NCI-H146 (cell line): ENCODE results near the gene CFAP61.

Experiments
- DNase-seq: peaks from one replicate; lab custom pipeline; 2025; lab: John Stamatoyannopoulos, UW

The CFAP61 gene

GRCh38 chr20:20167698-20168097 is 115.4 kb downstream of the CFAP61 start:
- DNase-seq = no peak

GRCh38 chr20:20173254-20173653 is 120.9 kb downstream of the CFAP61 start:
- DNase-seq = no peak

- peak; percentile 21 for DNase-seq
Measured at GRCh38 chr20:20174089-20174835, 121.9 kb downstream of the CFAP61 start.

DNA sequence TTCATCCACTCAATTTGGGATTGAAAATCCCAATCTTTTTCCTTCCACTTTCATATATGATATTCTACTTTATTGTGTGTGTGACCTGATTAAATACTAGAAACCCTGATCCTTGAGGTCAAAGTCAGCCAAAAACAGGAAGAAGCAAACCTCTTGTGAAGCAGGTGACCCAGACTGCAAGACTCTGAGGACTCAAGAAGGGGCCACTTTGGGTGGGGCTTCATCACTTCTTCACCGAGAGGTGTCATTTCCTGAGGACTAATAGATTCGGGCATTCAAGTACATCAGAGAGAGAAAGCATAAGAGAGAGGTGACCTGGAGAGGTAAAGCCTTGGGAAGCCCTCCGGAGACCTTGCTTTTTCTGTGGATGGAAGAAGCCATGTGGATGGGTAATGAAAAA is 129.0 kb downstream of the CFAP61 start:
- no peak for DNase-seq

DNA sequence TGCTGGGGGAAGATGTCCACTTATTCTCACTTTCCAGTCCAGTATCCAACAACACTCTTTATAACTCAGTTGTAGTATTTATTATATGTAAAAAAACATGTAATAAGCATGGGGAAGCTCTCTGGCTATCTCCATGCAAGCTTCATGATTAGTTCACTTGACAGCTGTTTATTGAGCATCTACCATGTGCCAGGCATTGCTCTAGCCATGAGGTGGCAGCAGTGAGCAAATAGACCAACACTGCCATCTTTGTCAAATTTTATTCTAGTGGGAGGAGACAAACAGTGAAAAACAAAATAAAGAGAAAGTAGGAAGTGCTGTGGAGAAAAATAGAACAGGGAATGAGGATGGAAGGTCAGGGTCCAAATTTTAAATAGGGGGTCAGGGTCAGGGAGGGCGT is 131.8 kb downstream of the CFAP61 start:
- peak; percentile 20 for DNase-seq

- DNase-seq = peak; percentile 39
Measured at GRCh38 chr20:20184706-20185105, 132.4 kb downstream of the CFAP61 start.

GRCh38 chr20:20188647-20189046 is 136.3 kb downstream of the CFAP61 start:
- no peak for DNase-seq

DNA sequence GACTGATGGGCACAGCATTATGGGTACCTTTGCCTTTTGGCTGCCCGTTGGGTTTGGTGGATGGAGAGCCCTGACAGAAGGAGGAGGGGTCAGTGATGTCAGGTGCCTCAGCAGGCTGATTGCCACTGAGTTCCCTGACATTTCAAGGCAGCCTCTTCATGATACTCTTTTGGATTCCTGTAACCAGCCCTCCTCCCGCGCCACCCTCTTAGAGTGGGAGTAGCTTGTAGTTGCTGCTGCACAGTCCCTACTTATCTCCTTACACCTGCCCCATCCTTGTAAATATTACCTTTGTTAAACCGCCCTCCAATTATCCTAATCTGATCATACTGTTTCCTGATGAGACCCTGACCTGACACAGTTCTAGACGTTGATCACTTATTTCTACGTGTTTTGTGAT is 140.0 kb downstream of the CFAP61 start:
- peak; percentile 99 for DNase-seq

- no peak for DNase-seq
Measured at GRCh38 chr20:20195021-20195705, 142.8 kb downstream of the CFAP61 start.

DNA sequence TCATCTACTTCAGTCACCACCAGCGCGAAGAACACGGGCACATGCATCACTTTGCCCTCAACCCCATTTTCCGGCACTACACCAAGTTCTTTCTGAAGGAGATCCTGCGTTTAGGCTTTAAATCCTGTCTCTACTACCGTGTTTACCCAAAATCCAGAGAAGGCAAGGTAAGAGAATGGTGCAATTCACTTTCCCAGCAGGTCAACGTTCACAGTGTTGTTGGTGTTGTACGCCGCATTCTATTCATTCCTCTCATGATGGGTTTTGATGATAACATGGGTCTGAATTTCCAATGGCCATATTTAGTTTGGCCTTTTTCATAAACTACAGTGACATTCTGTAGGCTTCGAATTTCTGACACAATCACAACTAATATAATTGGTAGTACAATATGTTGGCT is 144.3 kb downstream of the CFAP61 start:
- DNase-seq = no peak

DNA sequence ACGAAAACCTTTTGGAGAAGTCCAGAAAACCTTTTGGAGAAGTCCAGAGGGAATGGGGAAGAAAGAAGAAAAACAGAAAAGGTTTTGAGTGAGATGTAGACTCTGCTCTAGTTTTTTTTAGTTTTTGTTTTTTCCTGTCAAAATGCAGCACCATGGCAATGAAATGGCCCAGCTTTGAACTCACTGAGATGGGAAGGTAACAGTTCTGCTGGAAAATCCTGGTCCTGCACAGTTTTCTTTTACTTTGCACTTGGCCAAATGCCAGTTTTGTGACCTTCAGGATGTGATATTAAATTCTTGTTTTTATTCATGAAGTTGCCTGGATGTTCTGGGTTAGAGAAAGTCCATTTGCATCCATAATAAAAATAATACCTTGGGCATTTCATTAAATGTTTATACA is 145.7 kb downstream of the CFAP61 start:
- no peak for DNase-seq

DNA sequence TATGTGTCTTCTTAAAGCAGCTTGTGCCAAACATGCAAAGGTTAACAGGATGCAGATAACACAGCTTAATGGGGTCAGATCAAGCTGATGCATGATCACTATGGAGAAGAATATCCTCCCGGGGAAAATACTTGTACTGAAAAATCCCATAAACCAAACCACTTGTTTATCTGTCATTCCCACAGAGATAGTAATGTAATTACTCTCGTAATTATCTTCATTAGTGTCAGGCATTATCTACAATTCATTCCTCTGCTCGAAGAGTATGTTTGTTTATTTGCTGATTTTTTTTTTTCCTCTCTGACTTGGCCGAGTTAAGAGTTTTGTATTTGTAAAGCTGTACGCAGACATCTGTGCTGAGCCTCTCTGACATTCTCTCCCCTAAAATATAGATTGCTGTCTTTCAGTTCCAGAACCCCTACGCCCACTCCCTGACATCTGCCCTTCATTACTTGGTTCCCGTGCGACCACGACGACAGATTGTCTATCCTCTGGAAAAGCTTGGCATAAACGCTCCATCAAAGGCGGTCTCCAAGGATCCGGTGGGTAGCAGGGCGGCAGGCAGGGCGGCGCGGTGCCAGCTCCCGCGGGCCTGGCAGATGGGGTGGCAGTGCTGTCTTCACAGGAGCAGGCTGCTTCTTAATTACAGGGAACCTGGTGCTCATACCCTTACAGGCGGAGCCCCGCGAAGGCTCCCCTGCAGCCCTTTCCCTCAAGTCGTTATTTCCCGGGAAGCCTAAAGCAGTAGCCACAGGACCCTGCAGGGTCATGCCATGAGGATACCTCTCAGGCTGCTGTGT is 147.2 kb downstream of the CFAP61 start:
- peak; percentile 53 for DNase-seq

DNA sequence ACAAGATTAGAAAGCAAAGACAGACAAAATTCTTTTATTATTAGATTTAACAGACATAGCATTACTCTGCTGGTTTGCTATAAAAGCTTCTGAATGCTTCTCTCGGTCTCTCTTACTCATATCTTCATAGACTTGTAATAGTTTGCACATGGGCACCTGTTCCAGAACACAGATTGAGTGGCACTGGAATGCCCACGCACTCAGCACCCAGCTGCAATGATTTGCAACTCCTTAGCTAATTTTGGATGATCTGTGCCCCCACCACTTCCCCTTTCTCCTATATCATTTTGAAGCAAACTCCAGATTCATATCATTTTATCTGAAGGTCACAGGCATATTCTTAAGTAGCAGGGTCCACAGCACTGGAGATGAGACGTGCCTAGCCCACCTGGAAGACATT is 148.8 kb downstream of the CFAP61 start:
- DNase-seq = no peak

DNA sequence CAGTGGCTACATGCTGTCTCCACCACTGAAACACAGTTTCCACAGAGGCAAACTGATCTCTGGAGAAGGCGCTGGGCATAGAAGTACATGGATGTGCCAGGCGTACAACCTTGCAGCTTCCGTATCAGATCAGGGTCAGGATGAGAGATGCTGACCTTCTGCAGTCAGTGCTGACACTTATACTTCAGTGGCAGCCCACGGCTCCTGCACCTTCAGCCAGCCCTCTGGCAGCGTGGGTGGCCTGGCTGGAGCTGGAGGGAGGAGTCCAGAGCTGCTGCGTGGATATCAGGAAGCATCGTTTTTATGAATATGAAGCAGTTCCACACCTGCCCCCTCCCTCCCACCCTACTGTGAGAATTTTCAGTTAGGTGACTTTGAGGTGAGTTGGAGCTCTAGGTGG is 149.3 kb downstream of the CFAP61 start:
- peak; percentile 32 for DNase-seq

GRCh38 chr20:20202768-20203167 is 150.4 kb downstream of the CFAP61 start:
- DNase-seq = no peak

GRCh38 chr20:20203784-20204183 is 151.5 kb downstream of the CFAP61 start:
- DNase-seq = no peak

DNA sequence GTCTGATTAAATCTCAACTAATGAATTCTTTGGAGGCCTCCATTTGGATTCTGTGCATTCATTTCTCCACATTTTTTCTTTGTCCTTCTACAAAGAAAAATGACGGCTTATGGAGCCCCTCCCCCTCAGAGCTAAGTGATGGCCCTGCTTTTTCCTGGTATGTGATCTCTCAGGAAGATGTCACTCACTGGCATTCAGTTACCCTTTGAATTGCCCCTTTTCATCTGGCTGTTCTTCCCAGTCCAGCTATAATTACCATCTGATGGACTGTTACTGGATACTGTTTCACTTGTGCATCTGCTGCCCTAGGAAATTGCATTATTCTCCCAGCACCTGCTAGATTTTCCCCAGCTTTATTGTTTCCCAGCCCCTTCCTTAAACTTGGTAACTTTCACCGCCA is 151.9 kb downstream of the CFAP61 start:
- peak; percentile 97 for DNase-seq

DNA sequence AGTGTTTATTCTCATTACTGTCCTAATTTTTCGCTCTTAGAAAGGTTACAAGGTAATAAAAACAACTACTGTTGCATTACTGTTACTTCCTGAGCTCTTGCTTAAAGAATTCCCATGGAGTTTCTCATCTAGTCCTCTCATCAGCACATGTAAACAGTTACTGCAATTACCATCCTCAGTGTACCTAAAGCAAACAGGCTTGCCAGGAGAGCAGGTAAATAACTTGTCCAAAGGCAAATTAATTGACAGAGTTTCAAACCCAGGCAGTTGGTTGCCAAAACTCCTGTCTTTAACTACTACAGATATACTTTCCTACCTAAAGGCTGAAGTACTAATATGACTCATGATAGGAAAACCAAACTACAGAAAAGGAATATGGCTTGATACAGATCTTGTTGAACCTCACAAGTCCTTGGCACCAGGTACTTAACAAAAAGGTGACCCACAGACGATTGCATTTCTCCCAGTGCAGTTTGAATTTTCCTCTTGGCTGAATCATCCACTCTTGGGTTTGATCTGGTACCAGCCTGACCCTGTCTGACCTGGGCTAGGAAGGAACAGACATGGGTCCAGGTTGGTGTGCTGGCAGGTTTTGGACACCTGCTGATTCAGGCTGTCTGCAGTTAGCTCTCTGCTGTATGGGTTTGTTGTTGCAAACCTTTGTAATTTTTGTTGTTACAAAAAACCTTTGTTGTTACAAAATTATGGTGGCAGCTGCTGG is 153.0 kb downstream of the CFAP61 start:
- DNase-seq = peak; percentile 47

- DNase-seq = peak; percentile 47
Measured at GRCh38 chr20:20205862-20206236, 153.5 kb downstream of the CFAP61 start.

DNA sequence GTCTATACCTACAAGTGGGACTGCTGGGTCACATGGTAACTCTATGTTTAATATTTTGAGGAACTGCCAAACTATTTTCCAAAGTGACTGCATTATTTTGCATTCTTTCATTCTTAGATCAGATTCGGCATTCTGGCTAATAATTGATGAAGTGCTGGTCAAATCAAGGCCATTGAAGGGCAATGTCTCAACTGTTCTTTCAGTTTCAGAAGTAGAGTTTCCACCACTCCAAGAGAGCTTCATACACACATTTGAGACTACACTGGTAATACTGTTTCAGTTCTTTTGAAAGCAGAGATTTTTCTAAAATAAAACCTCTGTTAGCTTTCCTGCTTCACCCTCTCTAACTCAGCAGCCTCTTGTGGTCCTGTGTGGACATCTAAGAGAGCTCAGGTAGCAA is 154.5 kb downstream of the CFAP61 start:
- no peak for DNase-seq

GRCh38 chr20:20207291-20207690 is 155.0 kb downstream of the CFAP61 start:
- peak; percentile 83 for DNase-seq

- DNase-seq = no peak
Measured at GRCh38 chr20:20207872-20208271, 155.5 kb downstream of the CFAP61 start.
